Astrocyte of the hippocampus (primary cell): ENCODE results near the gene NDUFA6.
A peak's percentile ranks its signal among the peaks of the same experiment; 100 is the strongest.
"Not testable (repeated sequence)": the region's sequence is repeated elsewhere in the genome, so short reads cannot be mapped to it uniquely, and the experiment has no call there.

Experiments
- DNase-seq: peaks from one replicate; pipeline ENCODE4 v3.0.0; 2011; ENCODE audit warnings: low read depth, low spot score

The NDUFA6 gene

GRCh38 chr22:42112793-42113192 is 22.2 kb upstream of the NDUFA6 start:
- not testable (repeated sequence) for DNase-seq

- DNase-seq: no peak
Observed at GRCh38 chr22:42111798-42112197, 21.2 kb upstream of the NDUFA6 start.

- no peak for DNase-seq
Observed at GRCh38 chr22:42108848-42109247, 18.3 kb upstream of the NDUFA6 start.

- DNase-seq: not testable (repeated sequence)
Observed at GRCh38 chr22:42104332-42104860, 13.8 kb upstream of the NDUFA6 start.

- DNase-seq: no peak
Observed at GRCh38 chr22:42101199-42101598, 10.6 kb upstream of the NDUFA6 start.

GRCh38 chr22:42091455-42091782 is 847 bp upstream of the NDUFA6 start:
- DNase-seq: no peak

GRCh38 chr22:42086051-42086450 is 4.5 kb downstream of the NDUFA6 start:
- DNase-seq: no peak

- DNase-seq: no peak
Observed at GRCh38 chr22:42084874-42085273, 5.7 kb downstream of the NDUFA6 start.

- DNase-seq: no peak
Observed at GRCh38 chr22:42083119-42083518, 7.5 kb downstream of the NDUFA6 start.

GRCh38 chr22:42080287-42080686 is 10.3 kb downstream of the NDUFA6 start:
- DNase-seq: peak; percentile 59

GRCh38 chr22:42079319-42080251 is 11.0 kb downstream of the NDUFA6 start, which contains the start of gene SMDT1:
SMDT1 (plus strand) TSS chr22:42079700; CDS start chr22:42079769, 69 bp downstream.
- peak; percentile 99 for DNase-seq

GRCh38 chr22:42078469-42079318 is 11.9 kb downstream of the NDUFA6 start:
- DNase-seq: no peak

GRCh38 chr22:42077486-42078125 is 13.0 kb downstream of the NDUFA6 start:
- no peak for DNase-seq

GRCh38 chr22:42076764-42077485 is 13.6 kb downstream of the NDUFA6 start:
- no peak for DNase-seq

- DNase-seq: no peak
Observed at GRCh38 chr22:42074846-42075676, 15.5 kb downstream of the NDUFA6 start.

- DNase-seq: peak; percentile 61
Observed at GRCh38 chr22:42074132-42074811, 16.3 kb downstream of the NDUFA6 start, which contains the start of gene PHETA2. PHETA2 (plus strand) TSS chr22:42074248; CDS start chr22:42077294, 3,046 bp downstream.

GRCh38 chr22:42073621-42074041 is 16.9 kb downstream of the NDUFA6 start:
- DNase-seq: no peak

GRCh38 chr22:42072606-42073330 is 17.8 kb downstream of the NDUFA6 start:
- no peak for DNase-seq

- not testable (repeated sequence) for DNase-seq
Observed at GRCh38 chr22:42071508-42071907, 19.1 kb downstream of the NDUFA6 start.
